ENCODE measurements around the gene APP.

- TF ChIP-seq CTCF (conservative IDR thresholded peaks at IDR 0.05) (no peak), EZH2 (IDR thresholded peaks at IDR 0.05; ENCODE audit: low read depth) (no peak)
Measured at GRCh38 chr21:26028183-26028582, 142.4 kb downstream of the APP start.

All from PC-9 (cell line).